ENCODE results near the gene COL9A2. TPM values are rescaled to one million over a fixed set of nuclear protein-coding genes. Genes with fewer than 3 reads are reported as not detected.

The COL9A2 gene
- total RNA-seq, 1 experiment from 2014 or later = 13.5 TPM

GRCh38 chr1:40268211-40268610 lies 48.9 kb downstream of the COL9A2 start:
- H3F3A ChIP-seq (ENCODE audit: insufficient read depth, low read depth) = no peaks in the 10 kb centered on the region
- intact Hi-C loops (cut with micrococcal nuclease; ENCODE audit: unreplicated experiment) = no loop called here
- H3K79me2 ChIP-seq (ENCODE audit: low read depth) = peaks cover 7% of the 10 kb centered on the region
- H2AFZ ChIP-seq = no peak overlapping the region
- TF ChIP-seq, protein P1, sequence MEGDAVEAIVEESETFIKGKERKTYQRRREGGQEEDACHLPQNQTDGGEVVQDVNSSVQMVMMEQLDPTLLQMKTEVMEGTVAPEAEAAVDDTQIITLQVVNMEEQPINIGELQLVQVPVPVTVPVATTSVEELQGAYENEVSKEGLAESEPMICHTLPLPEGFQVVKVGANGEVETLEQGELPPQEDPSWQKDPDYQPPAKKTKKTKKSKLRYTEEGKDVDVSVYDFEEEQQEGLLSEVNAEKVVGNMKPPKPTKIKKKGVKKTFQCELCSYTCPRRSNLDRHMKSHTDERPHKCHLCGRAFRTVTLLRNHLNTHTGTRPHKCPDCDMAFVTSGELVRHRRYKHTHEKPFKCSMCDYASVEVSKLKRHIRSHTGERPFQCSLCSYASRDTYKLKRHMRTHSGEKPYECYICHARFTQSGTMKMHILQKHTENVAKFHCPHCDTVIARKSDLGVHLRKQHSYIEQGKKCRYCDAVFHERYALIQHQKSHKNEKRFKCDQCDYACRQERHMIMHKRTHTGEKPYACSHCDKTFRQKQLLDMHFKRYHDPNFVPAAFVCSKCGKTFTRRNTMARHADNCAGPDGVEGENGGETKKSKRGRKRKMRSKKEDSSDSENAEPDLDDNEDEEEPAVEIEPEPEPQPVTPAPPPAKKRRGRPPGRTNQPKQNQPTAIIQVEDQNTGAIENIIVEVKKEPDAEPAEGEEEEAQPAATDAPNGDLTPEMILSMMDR (conservative IDR thresholded peaks at IDR 0.05) = no peak
- no peak for TF ChIP-seq EZH2 (IDR thresholded peaks at IDR 0.05; ENCODE audit: low read depth)
- CTCF ChIA-PET = no interaction called here
- H3K9me3 ChIP-seq (ENCODE audit: insufficient read depth, low read depth) = no peaks in the 10 kb centered on the region
- no peak overlapping the region for H3K27ac ChIP-seq
- BruUV-seq (replicated peaks) = no TSS peak
- no peaks in the 10 kb centered on the region for H3K4me1 ChIP-seq (replicated peaks; ENCODE audit: insufficient read depth)
- no peaks in the 10 kb centered on the region for H3K9me2 ChIP-seq (ENCODE audit: insufficient read depth)
- H3K36me3 ChIP-seq (ENCODE audit: low read depth) = peaks cover 46% of the 10 kb centered on the region
- POLR2A ChIA-PET (ENCODE audit: unreplicated experiment) = no interaction called here
- DNase-seq = no peak
- peaks cover 18% of the 10 kb centered on the region for H4K20me1 ChIP-seq (ENCODE audit: insufficient read depth)
- no peak overlapping the region for H3K4me2 ChIP-seq
- no peak overlapping the region for H3K4me3 ChIP-seq
- H3K27me3 ChIP-seq (ENCODE audit: insufficient read depth, low read depth) = no peaks in the 10 kb centered on the region

GRCh38 chr1:40267767-40268187 lies 49.3 kb downstream of the COL9A2 start:
- no peaks in the 10 kb centered on the region for H3K9me2 ChIP-seq (ENCODE audit: insufficient read depth)
- ChIA-PET CTCF (no interaction called here), POLR2A (ENCODE audit: unreplicated experiment) (no interaction called here)
- peaks cover 21% of the 10 kb centered on the region for H4K20me1 ChIP-seq (ENCODE audit: insufficient read depth)
- H3K27me3 ChIP-seq (ENCODE audit: insufficient read depth, low read depth) = no peaks in the 10 kb centered on the region
- no peak overlapping the region for H2AFZ ChIP-seq
- intact Hi-C loops (cut with micrococcal nuclease; ENCODE audit: unreplicated experiment) = no loop called here
- no peak for DNase-seq
- TF ChIP-seq EZH2 (IDR thresholded peaks at IDR 0.05; ENCODE audit: low read depth) = no peak
- TF ChIP-seq, protein P1 (conservative IDR thresholded peaks at IDR 0.05) = no peak
- peaks cover 7% of the 10 kb centered on the region for H3K79me2 ChIP-seq (ENCODE audit: low read depth)
- BruUV-seq (replicated peaks) = no TSS peak
- no peak overlapping the region for H3K27ac ChIP-seq
- H3K9me3 ChIP-seq (ENCODE audit: insufficient read depth, low read depth) = no peaks in the 10 kb centered on the region
- no peak overlapping the region for H3K4me2 ChIP-seq
- H3K36me3 ChIP-seq (ENCODE audit: low read depth) = peaks cover 46% of the 10 kb centered on the region
- H3K4me1 ChIP-seq (replicated peaks; ENCODE audit: insufficient read depth) = no peaks in the 10 kb centered on the region
- H3K4me3 ChIP-seq = no peak overlapping the region
- no peaks in the 10 kb centered on the region for H3F3A ChIP-seq (ENCODE audit: insufficient read depth, low read depth)

- no peaks in the 10 kb centered on the region for H3K27me3 ChIP-seq (ENCODE audit: insufficient read depth, low read depth)
- no peak overlapping the region for H3K4me3 ChIP-seq
- intact Hi-C loops (cut with micrococcal nuclease; ENCODE audit: unreplicated experiment) = no loop called here
- H3K4me2 ChIP-seq = no peak overlapping the region
- H2AFZ ChIP-seq = no peak overlapping the region
- no peak overlapping the region for H3K27ac ChIP-seq
- BruUV-seq (replicated peaks) = no TSS peak
- DNase-seq = no peak
- peaks cover 7% of the 10 kb centered on the region for H3K79me2 ChIP-seq (ENCODE audit: low read depth)
- ChIA-PET POLR2A (ENCODE audit: unreplicated experiment) (no interaction called here), CTCF (interaction anchor here (0.6 kb wide), 1 partner anchor 266 kb away, joined by 4 read pairs; no protein-coding TSS in a partner anchor)
- no peaks in the 10 kb centered on the region for H3K4me1 ChIP-seq (replicated peaks; ENCODE audit: insufficient read depth)
- H4K20me1 ChIP-seq (ENCODE audit: insufficient read depth) = peaks cover 23% of the 10 kb centered on the region
- H3K9me3 ChIP-seq (ENCODE audit: insufficient read depth, low read depth) = no peaks in the 10 kb centered on the region
- no peaks in the 10 kb centered on the region for H3K9me2 ChIP-seq (ENCODE audit: insufficient read depth)
- peaks cover 47% of the 10 kb centered on the region for H3K36me3 ChIP-seq (ENCODE audit: low read depth)
- no peaks in the 10 kb centered on the region for H3F3A ChIP-seq (ENCODE audit: insufficient read depth, low read depth)
- TF ChIP-seq EZH2 (IDR thresholded peaks at IDR 0.05; ENCODE audit: low read depth) = no peak
- TF ChIP-seq, protein P1 (conservative IDR thresholded peaks at IDR 0.05) = no peak
Observed at GRCh38 chr1:40266786-40267535, 50.1 kb downstream of the COL9A2 start.

Measured in PC-9 (cell line).